GM12878 (cell line): Measurements from ENCODE around the gene CNTNAP2.

Source experiments
- DPF2 ChIP-seq: fragments of 450-650 bp; IDR thresholded peaks from 2 replicates; pipeline ENCODE4 v1.6.1; 2017; ENCODE audit warnings: mild to moderate bottlenecking
- E2F4 ChIP-seq: IDR thresholded peaks from 2 replicates; pipeline ENCODE4 v1.6.1; 2012; ENCODE audit warnings: low read depth, low read length, improper control_type of control experiment
- EZH2 ChIP-seq: IDR thresholded peaks from 2 replicates; pipeline ENCODE4 v1.6.1; 2012; ENCODE audit warnings: low read depth, mild to moderate bottlenecking, control low read depth, inconsistent platforms, low read length, borderline replicate concordance; ENCODE audit not compliant: control insufficient read depth
- JUNB ChIP-seq: IDR thresholded peaks from 2 replicates; pipeline ENCODE4 v1.6.1; 2016; ENCODE audit warnings: antibody characterized with exemption, mild to moderate bottlenecking
- NRF1 ChIP-seq: conservative IDR thresholded peaks from 2 replicates; pipeline ENCODE4 v1.6.1; 2011; ENCODE audit warnings: mild to moderate bottlenecking, low read depth, low read length, improper control_type of control experiment
- POLR2A ChIP-seq: IDR thresholded peaks from 2 replicates; pipeline ENCODE4 v1.6.1; 2011; ENCODE audit warnings: low read depth, mild to moderate bottlenecking, low read length
- POLR2AphosphoS2 ChIP-seq: IDR thresholded peaks from 2 replicates; pipeline ENCODE4 v1.6.1; 2011; ENCODE audit warnings: low read depth, mild to moderate bottlenecking, low read length, improper control_type of control experiment, moderate library complexity
- POLR2AphosphoS5 ChIP-seq: IDR thresholded peaks from 2 replicates; pipeline ENCODE4 v1.6.1; 2011; ENCODE audit warnings: mild to moderate bottlenecking, low read length, inconsistent platforms
- SIN3A ChIP-seq: IDR thresholded peaks from 2 replicates; pipeline ENCODE4 v1.6.1; 2012; ENCODE audit warnings: low read depth, low read length, improper control_type of control experiment
- TF ChIP-seq, protein P1 (sequence below), 3 experiments: IDR thresholded peaks in 2 of 3; conservative IDR thresholded peaks in 1 of 3; 2 replicates each; pipeline ENCODE4 v1.5.1; 2011; ENCODE audit warnings: low read depth in 3 of 3, low read length in 3 of 3, mild to moderate bottlenecking in 3 of 3, control low read depth in 2 of 3, moderate library complexity in 2 of 3, inconsistent platforms in 1 of 3, mixed read lengths in 1 of 3; ENCODE audit not compliant: control insufficient read depth in 2 of 3, insufficient read depth in 1 of 3; ENCODE audit errors: extremely low read depth in 1 of 3

DNA sequence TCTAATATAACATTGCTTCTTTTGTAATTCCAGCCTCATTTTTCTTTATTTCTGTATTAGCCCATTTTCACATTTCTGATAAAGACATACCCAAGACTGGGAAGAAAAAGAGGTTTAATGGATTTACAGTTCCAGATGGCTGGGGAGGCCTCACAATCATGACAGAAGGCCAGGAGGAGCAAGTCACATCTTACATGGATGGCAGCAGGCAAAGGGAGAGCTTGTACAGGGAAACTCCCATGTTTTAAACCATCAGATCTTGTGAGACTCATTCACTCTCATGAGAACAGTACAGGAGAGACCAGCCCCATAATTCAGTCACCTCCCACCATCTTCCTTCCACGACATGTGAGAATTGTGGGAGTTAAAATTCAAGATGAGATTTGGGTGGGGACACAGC, 510.3 kb downstream of the CNTNAP2 start:
- TF ChIP-seq, protein P1, sequence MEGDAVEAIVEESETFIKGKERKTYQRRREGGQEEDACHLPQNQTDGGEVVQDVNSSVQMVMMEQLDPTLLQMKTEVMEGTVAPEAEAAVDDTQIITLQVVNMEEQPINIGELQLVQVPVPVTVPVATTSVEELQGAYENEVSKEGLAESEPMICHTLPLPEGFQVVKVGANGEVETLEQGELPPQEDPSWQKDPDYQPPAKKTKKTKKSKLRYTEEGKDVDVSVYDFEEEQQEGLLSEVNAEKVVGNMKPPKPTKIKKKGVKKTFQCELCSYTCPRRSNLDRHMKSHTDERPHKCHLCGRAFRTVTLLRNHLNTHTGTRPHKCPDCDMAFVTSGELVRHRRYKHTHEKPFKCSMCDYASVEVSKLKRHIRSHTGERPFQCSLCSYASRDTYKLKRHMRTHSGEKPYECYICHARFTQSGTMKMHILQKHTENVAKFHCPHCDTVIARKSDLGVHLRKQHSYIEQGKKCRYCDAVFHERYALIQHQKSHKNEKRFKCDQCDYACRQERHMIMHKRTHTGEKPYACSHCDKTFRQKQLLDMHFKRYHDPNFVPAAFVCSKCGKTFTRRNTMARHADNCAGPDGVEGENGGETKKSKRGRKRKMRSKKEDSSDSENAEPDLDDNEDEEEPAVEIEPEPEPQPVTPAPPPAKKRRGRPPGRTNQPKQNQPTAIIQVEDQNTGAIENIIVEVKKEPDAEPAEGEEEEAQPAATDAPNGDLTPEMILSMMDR (IDR thresholded peaks at IDR 0.05 in 2 of 3, conservative IDR thresholded peaks at IDR 0.05 in 1 of 3; ENCODE audit: control insufficient read depth in 2 of 3, extremely low read depth in 1 of 3, insufficient read depth in 1 of 3, low read depth in 3 of 3, low read length in 3 of 3), result no peak
- TF ChIP-seq POLR2AphosphoS5, result no peak
- TF ChIP-seq DPF2, result no peak
- TF ChIP-seq SIN3A, result no peak
- TF ChIP-seq POLR2A, result no peak
- TF ChIP-seq NRF1, result no peak
- TF ChIP-seq POLR2AphosphoS2, result no peak
- no peak for TF ChIP-seq JUNB
- TF ChIP-seq E2F4, result no peak
- no peak for TF ChIP-seq EZH2
